LNCaP clone FGC (cell line): ENCODE data around the gene MET.

Experiments used
- DNase-seq: peaks from one replicate; pipeline ENCODE4 v3.0.0-alpha.2; 2011; ENCODE audit warnings: low read depth
- H3K4me3 ChIP-seq: 2 replicates; pipeline ENCODE4 v1.5.1; 2011; ENCODE audit warnings: mild to moderate bottlenecking, low read depth, low read length, control low read depth
- TF ChIP-seq, protein P1 (sequence below): IDR thresholded peaks from 2 replicates; pipeline ENCODE4 v1.5.1; 2012; ENCODE audit warnings: mild to moderate bottlenecking; ENCODE audit not compliant: control insufficient read depth, insufficient read depth; ENCODE audit errors: extremely low read depth

Gene MET

DNA sequence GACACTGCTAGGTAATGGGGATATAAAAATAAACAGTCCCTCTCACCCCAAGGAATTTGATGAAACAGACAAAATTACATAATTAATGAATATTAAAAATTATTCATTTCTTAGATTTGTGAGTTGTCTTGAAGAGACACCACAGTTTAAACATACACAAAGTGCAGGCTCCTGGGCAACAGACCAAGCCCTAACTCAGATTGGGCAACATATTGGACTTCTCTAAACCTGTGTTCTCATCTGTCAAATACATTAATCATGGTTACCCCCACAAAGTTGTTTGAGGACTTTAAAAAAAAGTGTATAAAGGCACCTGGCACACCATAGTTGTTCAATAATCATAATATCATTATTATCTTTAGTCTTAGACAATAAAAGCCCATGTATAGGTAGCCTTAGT, 127.9 kb downstream of the MET start:
- DNase-seq = no peak
- no peak overlapping the region for H3K4me3 ChIP-seq
- TF ChIP-seq, protein P1, sequence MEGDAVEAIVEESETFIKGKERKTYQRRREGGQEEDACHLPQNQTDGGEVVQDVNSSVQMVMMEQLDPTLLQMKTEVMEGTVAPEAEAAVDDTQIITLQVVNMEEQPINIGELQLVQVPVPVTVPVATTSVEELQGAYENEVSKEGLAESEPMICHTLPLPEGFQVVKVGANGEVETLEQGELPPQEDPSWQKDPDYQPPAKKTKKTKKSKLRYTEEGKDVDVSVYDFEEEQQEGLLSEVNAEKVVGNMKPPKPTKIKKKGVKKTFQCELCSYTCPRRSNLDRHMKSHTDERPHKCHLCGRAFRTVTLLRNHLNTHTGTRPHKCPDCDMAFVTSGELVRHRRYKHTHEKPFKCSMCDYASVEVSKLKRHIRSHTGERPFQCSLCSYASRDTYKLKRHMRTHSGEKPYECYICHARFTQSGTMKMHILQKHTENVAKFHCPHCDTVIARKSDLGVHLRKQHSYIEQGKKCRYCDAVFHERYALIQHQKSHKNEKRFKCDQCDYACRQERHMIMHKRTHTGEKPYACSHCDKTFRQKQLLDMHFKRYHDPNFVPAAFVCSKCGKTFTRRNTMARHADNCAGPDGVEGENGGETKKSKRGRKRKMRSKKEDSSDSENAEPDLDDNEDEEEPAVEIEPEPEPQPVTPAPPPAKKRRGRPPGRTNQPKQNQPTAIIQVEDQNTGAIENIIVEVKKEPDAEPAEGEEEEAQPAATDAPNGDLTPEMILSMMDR = no peak

DNA sequence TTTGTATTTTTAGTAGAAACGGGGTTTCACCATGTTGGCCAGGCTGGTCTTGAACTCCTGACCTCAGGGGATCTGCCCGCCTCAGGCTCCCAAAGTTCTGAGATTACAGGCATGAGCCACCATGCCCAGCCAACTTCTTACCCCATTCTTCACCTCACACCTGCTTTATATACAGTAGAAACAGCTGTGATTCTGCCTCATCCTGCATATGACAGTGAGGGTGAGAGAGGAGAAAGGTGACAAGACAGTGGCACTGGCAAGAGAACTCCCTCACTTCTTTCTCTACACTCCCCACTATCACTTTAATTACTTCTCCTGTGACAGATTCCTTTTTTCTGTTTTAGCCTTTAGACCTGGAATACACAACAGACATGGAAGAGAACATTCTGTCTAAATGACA, 128.6 kb downstream of the MET start:
- no peak overlapping the region for H3K4me3 ChIP-seq
- DNase-seq = no peak
- TF ChIP-seq, protein P1 = no peak

DNA sequence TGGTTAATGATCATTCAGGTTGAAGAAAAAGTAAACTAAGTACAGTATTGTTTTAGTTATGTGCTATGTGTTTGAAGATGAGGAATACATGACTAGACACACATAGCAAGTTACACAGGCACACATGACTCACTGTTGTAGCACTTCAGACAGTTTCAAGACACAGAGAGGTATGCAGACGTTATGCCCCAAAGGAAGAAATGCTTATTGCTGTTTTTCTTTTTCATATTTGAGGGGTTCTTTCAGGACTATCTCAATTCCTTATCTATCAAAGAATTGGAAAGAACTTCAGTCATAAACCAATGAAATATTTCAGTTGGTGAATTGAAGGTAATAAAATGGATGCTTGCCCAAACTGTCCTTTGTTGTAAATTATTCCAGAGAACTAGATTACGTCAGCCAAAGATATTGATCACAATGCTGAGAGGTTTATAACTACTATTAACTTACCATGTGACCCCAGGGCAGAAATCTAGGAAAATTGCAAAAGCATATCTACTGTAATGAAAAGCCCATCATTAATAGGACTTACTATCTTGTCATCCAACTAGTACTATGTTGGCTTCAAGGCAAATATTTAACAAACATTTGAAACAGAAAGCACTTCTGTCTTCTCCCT, 129.2 kb downstream of the MET start:
- TF ChIP-seq, protein P1 = no peak
- DNase-seq = no peak
- no peak overlapping the region for H3K4me3 ChIP-seq

DNA sequence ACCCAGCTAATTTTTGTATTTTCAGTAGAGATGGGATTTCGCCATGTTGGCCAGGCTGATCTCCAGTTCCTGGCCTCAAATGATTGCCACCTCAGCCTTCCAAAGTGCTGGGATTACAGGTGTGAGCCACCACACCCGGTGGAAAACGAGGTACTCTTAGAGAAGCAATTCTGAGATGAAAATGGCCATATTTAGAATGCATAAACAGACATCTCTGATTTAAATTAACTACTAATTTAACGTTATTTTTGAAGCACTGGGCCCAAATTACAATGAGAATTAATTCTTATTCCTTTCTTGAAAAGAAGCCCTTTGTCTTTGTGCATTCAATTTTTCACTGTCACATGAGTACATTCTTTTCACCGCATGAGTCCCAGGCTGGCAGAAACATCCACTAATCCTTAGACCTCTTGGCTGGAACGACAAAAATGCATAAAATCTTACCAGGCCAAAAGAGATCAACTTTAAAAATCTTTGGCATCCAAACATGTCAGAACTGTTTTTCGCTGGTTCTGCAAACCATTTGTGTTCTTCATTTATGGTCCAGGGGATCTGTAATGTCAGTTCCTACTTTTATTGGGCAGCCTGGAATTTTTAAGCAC, 130.2 kb downstream of the MET start:
- TF ChIP-seq, protein P1 = no peak
- no peak for DNase-seq
- no peak overlapping the region for H3K4me3 ChIP-seq

DNA sequence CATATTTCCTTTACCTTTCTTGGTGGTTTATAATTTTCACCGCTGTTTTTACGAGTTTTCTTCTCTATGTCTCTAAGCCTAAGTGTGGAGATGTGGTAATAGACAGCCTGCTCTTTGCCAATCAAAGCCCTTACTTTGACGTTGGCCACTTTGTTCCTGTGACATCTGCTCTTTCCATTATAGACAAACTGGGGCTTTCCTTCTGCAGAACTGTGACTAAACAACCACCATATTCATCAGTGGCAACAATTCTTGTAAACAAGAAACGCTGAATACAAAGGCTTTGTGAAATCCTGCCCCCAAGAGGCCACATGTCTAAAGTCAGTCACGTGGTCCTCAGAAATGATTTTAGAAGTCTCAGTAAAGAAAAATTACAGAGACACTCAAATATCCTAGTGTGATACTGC, 130.8 kb downstream of the MET start:
- no peak overlapping the region for H3K4me3 ChIP-seq
- TF ChIP-seq, protein P1 = peak; percentile 28; the same call in 1 of the 2 replicates
- DNase-seq = no peak

DNA sequence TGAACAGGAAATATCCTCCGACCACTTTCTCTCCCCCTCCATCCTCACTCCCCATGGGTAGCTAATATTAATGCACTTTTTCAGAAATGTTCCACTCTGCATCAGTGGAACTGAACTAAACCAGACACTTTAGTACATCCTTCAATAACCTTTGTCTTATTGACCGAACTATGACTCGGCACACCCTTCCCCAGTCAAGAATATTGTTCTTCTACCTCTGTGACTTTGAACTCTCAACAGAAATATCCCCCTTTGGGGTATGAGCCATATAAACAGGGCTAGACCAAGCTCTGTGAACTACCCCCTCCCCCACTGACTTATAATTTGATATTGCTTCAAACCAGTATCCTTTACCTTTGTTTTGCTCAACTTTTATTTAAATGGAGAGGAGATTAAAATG, 132.5 kb downstream of the MET start:
- DNase-seq = no peak
- TF ChIP-seq, protein P1 = no peak
- H3K4me3 ChIP-seq = no peak overlapping the region

DNA sequence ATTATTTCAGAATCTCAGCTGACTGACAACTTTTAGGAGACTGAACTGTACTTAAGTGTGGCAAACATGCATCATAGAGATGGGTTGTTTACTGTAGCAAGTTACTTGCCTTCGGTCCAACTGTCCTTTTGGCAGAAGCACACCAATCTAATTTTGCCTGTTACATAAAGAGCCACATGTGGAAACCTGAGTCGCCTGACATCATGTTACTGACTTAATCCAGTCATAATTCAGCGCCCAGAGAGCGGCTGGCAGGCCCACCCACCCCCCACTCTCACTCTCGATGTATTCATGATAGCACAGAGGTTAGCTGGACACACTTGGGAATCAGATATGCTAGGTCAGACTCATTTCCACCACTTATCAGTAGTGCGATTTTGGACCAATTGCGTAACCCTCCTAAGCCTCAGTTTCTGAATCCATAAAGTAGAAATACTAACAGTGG, 133.1 kb downstream of the MET start:
- peak; percentile 56 for DNase-seq

More for the DNA sequence above, 133.1 kb downstream of the MET start:
- H3K4me3 ChIP-seq = no peak overlapping the region
- TF ChIP-seq, protein P1 = no peak
